GM12872 (cell line): ENCODE data around the gene EXOC6B.

Source experiments
- TF ChIP-seq, protein P1 (sequence below): IDR thresholded peaks from 3 replicates; pipeline ENCODE4 v1.5.1; 2011; ENCODE audit warnings: low read depth, mild to moderate bottlenecking, low read length, moderate library complexity; ENCODE audit not compliant: insufficient read depth

EXOC6B gene

GRCh38 chr2:72821118-72821517 lies 4.7 kb downstream of the EXOC6B start:
- TF ChIP-seq, protein P1, sequence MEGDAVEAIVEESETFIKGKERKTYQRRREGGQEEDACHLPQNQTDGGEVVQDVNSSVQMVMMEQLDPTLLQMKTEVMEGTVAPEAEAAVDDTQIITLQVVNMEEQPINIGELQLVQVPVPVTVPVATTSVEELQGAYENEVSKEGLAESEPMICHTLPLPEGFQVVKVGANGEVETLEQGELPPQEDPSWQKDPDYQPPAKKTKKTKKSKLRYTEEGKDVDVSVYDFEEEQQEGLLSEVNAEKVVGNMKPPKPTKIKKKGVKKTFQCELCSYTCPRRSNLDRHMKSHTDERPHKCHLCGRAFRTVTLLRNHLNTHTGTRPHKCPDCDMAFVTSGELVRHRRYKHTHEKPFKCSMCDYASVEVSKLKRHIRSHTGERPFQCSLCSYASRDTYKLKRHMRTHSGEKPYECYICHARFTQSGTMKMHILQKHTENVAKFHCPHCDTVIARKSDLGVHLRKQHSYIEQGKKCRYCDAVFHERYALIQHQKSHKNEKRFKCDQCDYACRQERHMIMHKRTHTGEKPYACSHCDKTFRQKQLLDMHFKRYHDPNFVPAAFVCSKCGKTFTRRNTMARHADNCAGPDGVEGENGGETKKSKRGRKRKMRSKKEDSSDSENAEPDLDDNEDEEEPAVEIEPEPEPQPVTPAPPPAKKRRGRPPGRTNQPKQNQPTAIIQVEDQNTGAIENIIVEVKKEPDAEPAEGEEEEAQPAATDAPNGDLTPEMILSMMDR = no peak

GRCh38 chr2:72819501-72819900 lies 6.3 kb downstream of the EXOC6B start:
- TF ChIP-seq, protein P1 = no peak

- TF ChIP-seq, protein P1 = no peak
Observed at GRCh38 chr2:72815655-72816278, 10.1 kb downstream of the EXOC6B start.

DNA sequence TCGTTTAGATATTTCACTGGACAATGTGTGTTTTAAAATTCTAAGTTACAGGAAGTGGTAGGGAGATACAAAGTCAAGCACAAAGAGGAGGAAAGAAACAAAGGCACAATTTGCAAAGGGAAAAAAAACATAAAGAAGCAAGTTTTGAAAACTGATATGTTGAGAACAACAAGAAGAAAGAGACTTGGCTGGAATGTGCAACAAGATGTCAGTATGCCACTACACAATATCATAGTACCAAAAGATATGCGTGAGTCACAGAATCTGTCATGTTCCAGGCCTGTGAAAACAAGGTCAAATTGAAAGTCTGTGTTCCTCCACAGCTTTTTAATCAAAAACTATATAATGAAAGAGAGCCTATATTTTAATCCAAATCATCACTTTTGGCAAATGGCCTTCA lies 12.0 kb downstream of the EXOC6B start:
- TF ChIP-seq, protein P1 = no peak

GRCh38 chr2:72810165-72810564 lies 15.7 kb downstream of the EXOC6B start:
- TF ChIP-seq, protein P1 = no peak

DNA sequence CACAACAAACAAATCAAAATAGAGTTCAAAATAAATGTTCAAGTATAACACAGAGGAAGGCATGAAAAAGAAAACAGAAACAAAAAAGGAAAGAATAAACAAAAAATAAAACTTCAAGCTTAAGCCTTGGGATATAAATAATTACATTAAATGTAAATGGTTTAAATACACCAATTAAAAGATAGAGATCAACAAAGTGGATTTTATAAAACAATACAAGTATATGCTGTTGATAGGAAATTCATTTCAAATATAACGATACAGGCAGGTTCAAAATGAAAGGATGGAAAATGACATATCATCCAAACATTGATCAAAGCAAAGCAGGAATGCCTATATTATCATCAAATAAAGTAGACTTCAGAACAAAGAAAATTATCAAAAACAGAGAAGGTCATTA lies 16.7 kb downstream of the EXOC6B start:
- TF ChIP-seq, protein P1 = no peak

DNA sequence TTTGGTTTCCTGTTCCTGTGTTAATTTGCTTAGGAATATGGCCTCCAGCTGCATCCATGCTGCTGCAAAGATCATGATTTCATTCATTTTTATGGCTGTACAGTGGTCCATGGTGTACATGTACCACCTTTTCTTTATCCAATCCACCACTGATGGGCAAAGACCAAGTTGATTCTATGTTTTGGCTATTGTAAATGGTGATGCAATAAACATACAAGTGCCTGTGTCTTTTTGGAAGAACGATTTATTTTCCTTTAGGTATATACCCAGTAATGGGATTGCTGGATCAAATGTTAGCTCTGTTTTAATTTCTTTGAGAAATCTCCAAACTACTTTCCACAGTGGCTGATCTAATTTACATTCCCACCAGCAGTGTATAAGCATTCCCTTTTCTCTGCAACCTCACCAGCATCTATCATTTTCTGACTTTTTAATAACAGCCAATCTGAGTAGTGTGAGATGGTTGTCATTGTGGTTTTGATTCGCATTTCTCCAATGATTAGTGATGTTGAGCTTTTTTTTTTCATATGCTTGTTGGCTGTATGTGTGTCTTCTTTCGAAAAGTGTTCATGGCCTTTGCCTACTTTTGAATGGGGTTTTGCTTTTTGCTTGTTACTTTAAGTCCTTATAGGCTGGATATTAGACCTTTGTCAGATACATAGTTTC lies 19.4 kb downstream of the EXOC6B start:
- TF ChIP-seq, protein P1 = no peak
